OCI-LY1 (cell line): Measurements from ENCODE around the gene ABR.

Experiments used
- EZH2 ChIP-seq: fragments of 200-600 bp; sonication (generic), shearing (Covaris generic); IDR thresholded peaks from 2 replicates; pipeline ENCODE4 v1.8.0; 2017; ENCODE audit warnings: borderline replicate concordance, mixed run types, mild to moderate bottlenecking, antibody characterized with exemption, low read length, moderate library complexity, mixed read lengths
- TF ChIP-seq, protein P1 (sequence below): fragments of 200-600 bp; sonication (generic), shearing (Covaris generic); IDR thresholded peaks from 2 replicates; pipeline ENCODE4 v1.5.1; 2017; ENCODE audit warnings: mild to moderate bottlenecking, antibody characterized with exemption, low read length, moderate library complexity, mixed read lengths

DNA sequence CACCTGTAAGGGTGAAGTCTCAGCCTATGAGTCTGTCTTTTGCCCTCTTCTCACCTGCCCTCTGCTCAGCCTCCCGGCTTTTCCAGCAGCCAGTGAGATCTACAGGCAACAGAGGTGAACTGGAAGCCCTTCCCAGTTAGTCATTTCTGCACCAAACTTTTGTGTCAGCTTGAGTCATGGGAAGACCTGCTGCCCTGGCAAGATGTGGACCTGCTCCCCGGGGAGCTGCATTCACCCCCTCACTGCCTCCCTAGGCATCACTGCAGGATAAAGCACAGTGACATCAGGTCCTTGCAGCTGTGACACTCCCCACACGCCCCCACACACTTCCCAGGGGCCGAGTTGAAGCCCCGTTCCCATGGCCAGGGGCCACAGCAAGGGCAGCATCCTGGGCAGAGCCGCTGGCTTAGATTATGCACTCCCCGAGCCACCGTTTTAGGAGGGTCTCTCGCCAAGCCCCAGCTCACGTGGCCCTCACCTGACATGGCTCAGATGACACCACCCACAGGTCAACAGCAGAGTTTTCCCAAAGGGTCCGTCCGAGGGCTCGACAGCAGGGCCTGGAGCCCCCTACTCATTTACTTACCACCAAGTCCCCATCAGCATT is 6.5 kb upstream of the ABR start:
- TF ChIP-seq, protein P1, sequence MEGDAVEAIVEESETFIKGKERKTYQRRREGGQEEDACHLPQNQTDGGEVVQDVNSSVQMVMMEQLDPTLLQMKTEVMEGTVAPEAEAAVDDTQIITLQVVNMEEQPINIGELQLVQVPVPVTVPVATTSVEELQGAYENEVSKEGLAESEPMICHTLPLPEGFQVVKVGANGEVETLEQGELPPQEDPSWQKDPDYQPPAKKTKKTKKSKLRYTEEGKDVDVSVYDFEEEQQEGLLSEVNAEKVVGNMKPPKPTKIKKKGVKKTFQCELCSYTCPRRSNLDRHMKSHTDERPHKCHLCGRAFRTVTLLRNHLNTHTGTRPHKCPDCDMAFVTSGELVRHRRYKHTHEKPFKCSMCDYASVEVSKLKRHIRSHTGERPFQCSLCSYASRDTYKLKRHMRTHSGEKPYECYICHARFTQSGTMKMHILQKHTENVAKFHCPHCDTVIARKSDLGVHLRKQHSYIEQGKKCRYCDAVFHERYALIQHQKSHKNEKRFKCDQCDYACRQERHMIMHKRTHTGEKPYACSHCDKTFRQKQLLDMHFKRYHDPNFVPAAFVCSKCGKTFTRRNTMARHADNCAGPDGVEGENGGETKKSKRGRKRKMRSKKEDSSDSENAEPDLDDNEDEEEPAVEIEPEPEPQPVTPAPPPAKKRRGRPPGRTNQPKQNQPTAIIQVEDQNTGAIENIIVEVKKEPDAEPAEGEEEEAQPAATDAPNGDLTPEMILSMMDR: no peak
- TF ChIP-seq EZH2: no peak
